GM19240 (cell line): ENCODE measurements around the gene SERTAD3.

Experiments used
- DNase-seq: peaks from one replicate; pipeline ENCODE4 v3.0.0; 2011; ENCODE audit warnings: low spot score; ENCODE audit not compliant: insufficient read length

The SERTAD3 gene

DNA sequence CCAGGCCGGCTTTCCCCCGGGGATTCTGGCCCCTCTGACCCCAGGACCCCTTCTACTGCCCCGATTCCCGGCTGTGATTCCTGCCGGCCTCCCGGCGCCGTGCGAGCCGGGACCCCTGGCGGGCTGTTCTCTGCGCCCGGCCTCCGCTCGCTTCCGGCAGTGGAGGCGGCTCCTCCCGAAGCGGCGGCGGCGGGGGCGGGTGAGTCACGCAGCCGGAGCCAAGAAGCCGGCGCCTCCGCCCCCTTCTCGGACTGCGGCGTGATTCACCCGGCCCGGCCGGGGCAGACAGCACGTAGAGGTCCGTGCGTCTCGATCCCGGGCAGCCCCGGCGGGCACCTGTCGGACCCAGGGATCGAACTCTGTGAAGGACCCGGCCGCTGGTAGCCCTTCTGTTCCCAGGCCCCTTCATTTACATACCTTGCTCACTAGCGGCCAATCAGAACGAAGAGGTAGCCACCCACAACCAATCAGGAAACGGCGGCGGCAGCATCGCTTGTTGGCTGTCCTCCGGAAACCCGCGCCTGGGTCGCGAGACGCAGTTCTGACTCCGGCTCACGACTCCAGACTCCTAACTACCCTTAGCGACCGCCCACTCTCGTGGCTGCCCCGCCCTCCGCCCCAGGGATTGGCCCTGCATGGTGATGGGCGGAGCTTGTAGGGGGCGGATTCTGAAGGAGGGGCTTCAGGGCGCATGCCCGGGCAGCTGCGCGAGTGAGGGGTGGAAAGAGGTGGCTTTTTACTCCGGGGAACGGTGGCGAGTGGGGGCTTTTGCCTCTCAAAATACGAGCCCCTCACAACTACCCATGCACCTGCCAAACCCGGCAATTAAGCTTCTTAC, 18.5 kb downstream of the SERTAD3 start, which contains the start of gene SERTAD1:
Gene SERTAD1, minus strand, starts transcription at position 543 of the 838 bp plus-strand sequence. CDS start 2,446 bp downstream, outside the sequence.
- peak; percentile 98 for DNase-seq

DNA sequence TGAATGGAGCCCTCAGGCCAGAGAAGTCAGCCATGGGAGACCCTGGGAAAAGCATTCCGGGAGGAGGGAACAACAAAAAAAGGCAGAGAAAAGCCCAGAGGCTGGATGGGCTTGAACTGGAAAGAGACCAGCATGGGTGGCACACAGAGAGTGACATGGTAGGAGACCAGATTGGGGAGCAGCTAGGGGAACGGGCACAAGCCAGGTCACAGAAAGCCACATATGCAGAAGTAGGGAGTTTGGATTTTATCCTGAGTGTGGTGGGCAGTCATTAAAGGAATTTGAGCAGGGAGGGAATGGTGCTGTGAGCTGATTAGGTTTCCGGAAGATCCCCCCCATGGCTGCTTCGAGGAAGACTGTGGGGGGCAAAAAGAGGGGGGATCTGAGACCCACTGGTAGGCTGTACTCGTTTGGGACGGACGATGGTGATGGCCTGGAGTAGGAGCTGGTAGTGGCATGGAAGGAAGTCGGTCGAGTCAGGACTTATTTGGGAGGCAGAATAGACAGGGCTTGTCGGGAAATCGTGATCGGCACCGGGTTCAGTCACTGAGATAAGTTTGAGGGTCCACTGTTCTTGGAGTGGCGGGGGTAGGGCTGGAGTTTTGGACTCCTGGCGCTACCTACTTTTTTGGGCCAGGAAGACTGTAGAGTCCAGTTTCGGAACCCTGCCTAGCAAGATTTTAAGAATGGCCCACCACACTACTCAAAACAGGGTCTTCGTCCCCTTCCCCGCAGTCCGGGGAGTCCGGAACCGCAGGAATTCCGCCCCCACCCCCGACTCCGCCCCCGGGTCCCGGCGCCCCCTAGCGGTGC, 19.3 kb downstream of the SERTAD3 start:
- DNase-seq = no peak

DNA sequence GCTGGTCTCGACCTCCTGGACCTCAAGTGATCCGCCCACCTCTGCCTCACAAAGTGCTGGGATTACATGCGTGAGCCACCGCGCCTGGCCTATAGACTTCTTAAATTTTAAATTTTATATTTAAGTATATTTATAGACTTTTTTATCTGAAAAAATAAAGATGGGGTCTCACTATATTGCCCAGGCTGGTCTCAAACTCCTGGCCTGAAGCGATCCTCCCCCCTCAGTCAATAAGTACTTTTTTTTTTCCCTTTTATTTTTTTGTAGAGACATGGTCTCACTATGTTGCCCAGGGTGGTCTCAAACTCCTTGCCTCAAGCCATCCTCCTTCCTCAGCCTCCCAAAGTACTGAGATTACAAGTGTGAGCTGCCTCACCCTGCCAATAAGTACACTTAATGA, 20.2 kb downstream of the SERTAD3 start:
- DNase-seq = no peak

DNA sequence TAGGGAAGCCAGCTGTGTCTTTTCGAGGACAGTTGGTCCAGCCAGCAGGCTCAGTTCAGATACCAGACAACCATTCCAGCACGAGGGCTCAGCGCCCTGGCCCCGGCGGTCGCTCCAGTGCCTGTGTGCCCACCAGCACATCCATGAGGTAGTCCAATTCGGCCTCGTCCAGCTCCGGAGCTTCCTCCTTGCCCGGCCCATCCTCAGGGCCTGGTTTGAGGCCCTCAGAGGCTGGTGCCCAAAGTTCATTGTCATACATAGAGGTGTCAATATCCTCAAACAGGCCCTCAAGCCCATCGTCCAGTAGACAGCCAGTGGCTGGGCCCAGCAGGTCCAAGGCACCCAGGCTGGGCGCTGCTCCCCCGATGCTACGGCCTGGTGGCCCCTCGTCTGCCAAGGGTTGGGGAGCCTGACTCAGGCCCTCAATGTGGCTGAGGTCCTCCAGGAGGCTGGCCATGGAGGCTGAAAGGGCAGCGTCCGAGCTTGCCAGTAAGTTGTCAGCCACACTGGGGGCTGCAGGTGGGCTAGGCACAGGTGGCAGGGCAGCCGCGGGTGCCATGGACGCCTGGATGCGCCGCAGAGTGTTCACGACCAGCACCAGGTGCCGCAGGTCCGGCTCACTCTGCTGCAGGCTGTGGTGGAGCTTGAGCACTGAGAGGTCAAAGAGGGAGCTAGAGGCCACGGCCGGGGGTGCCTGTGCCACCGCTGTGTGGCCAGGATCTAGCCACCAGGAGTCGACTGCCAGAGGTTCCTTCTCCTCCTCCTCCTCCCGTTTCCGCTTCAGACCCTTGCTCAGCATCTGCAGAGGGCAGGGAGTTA, 21.2 kb downstream of the SERTAD3 start:
- no peak for DNase-seq

DNA sequence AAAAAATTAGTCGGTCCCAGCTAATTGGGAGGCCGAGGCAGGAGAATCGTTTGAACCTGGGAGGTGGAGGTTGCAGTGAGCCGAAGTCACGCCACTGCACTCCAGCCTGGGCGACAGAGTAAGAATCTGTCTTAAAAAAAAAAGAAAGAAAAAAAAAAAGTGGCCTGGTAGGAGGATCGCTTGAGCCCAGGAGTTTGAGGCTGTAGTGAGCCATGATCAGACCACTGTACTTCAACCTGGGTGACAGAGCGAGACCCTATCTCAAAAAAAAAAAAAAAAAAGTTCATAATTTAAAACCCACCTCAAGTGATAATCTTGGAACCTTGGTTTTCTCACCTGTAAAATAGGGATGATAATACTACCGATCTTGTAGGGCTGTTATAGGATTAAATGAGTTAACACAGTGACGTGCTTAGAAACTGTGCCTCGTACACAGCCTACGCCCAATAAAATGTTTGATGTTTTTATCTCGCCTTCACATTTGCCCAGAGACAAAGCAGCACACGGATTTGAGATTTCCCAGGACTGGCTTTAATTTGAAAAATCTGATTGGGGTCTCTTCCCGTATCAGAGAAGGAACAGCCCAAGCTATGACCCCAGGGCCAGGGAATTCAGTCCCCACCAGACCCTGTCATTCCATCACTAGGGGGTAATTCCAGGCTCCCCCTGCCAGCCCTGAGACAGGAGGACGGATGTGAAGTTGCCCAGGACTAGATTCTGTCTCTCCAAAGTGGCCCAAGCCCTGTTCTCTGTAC, 22.0 kb downstream of the SERTAD3 start:
- no peak for DNase-seq

DNA sequence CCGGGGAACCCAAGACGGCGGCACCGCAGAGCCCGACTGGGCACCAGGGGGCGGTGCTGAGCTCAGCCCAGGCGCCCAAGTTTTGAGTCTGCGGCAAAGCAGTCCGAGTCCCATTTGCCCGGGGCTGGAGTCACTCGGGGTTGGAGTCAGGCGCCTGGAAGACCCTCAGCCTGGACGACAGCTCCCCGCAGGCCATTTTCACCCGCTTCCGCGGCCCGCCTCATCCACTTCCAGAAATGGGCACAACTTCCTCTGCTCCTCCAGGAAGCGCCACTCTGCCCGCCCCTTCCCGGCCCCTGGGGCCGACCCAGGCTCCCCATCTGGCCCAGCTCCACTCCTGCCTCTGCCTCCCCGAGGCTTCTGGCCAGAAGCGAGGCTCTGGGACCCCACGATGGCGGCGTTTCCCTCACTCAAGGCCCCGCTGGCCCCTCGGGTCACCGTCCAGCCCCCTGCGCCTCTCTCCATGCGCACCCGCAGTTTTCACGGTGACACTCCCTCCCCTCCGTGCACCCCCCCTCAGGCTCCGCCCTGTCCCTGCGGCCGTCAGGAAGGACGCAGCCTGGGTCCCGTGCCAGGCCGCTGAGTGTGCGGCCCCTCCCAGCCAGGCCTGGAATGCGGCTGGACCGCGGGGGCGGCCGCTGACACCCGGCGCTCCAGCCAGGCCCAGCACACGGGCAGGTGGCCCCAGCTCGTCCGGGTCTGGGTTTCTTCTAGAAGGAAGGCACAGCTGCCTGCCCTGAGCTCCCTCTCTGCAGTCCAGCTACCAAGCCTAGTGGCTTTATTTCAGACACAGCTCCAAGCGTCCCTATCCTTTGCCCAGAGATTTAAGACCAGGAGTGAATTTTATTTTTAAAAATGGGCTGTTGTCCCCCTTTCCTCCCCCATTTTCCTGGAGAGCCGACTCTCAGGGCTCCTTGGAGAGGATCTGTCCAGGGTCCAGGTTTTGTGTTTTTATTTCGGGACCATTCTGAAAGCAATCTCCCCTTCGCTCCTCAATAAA, 23.1 kb downstream of the SERTAD3 start:
- peak; percentile 69 for DNase-seq

DNA sequence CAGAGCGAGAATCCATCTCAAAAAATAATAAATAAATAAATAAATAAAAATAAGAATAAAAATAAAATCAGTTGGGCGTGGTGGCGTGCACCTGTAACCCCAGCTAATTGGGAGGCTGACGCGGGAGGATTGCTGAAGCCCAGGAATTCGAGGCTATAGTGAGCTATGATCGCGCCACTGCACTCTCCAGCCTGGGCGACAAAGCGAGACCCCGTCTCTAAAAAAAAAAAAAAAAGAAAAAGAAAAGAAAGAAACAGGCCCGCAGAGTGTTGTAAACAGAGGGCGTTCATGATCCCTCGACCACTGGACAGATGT, 23.7 kb downstream of the SERTAD3 start:
- DNase-seq = no peak

DNA sequence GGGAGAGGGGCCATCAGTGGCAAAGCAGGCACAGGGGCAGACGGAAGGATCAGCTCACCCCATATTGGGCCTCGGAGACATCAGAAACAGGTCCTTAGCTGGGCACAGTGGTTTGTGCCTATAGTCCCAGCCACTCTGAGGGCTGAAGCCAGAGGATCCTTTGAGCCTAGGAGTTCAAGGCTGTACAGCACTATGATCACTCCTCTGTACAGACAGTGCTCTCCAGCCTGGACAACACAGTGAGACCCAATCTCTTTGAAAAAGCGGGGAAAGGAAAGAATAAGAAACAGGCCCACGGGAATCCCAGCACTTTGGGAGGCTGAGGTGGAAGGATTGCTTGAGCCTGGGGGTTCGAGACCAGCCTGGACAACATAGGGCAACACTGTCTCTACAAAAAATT, 24.4 kb downstream of the SERTAD3 start:
- DNase-seq = no peak

DNA sequence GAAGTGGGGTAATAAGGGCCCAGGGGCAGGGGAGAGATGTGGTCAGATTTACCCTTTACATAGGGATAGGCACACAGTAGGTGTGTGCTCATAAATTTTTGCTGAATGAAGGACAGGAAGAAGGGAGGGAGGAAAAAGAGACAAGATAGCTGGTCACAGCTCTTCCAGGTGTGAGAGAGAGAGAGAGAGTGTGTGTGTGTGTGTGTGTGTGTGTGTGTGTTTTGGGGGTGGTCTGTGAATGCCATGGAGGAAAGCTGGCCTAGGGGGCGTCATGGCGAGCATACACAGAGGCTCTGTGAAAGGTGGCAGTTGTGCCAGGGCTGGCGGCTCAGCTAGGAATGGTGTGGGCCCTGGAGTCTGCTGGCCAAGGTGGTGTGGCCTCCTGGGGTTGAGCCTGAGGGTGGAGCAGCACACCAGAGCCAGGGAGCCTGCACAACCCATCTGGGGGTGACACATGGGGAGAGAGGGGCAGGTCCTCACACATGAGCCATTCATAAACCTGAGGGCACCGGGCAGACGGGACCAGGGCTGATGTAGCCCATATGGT, 25.0 kb downstream of the SERTAD3 start:
- no peak for DNase-seq

DNA sequence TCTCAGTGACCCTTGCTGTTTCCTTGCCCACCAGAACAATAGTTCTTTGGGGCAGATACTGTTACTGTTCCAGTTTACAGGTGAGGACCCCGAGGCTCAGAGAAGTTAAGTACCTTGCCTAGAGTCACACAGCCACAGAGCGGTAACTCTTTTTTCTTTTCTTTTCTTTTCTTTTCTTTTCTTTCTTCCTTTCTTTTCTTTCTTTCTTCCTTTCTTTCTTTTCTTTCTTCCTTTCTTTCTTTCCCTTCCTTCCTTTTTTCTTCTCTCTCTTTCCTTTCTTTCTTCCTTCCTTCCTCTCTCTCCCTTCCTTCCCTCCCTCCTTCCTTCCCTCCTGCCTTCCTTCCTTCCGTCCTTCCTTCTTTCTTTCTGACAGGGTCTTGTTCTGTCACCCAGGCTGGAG, 26.1 kb downstream of the SERTAD3 start:
- no peak for DNase-seq

DNA sequence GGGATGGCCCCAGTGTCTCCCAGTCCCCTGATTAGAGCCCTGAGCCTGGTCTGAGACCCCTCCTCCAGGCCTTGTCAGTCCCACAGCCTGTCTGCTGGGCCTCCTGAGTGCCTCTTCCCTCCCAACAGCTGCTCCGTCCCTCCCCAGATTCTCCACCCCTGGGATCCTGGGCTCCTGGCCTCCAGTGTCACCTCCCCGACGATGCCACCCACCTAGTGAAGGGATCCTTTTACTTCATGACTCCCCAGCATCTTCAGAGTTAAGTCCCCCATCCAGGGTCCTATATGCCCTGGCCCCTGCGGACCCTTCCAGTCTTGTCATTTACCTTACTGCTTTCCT, 26.5 kb downstream of the SERTAD3 start:
- no peak for DNase-seq

DNA sequence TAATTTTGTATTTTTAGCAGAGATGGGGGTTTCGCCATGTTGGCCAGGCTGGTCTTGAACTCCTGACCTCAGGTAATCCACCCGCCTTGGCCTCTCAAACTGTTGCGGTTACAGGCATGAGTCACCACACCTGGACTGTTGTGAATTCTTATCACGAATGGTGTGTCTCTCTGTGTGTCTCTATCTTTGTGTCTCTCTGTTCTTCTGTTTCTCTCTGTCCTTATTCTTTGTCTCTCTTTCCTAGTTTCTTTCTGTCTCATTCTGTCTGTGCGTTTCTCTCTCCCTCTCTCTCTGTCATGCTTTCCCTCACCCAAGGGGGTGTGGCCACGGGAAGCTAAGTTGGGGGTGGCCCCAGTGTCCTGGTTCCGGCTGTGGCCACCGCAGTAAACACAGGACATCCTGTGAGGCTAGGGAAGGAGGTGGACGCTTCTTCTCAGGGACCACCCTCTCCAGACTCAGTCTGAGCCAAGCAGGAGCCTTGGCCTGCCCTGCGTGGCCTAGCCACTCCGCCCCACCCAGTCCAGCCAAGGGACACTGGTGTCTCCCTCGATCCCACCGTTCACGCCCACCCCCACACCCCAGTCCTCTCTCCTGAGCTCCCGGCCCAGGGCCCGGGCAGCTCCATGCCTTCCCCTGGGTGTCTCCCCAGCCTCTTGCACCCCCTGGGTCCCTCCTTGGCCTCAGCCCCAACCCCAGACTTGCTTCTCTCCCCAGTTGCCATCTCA, 27.1 kb downstream of the SERTAD3 start:
- DNase-seq = no peak

DNA sequence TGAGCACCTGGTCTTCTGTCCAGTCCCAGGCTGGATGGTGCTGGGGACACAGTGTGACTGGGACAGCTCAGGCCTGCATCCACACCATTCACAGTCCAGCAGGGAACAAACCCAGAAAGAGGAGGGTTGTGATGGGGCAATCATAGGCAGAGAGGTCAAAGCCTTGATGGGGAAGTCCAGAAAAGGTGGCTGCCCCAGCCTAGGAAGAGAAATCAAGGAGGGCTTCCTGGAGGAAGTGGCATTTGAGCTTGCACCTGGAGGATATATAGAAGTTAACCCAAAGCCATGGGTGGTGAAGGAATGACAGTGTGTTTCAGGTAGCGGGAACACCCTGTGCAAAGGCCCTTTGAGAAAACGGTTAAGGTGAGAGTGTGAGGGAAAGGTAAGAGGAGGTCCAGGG, 28.4 kb downstream of the SERTAD3 start:
- no peak for DNase-seq

DNA sequence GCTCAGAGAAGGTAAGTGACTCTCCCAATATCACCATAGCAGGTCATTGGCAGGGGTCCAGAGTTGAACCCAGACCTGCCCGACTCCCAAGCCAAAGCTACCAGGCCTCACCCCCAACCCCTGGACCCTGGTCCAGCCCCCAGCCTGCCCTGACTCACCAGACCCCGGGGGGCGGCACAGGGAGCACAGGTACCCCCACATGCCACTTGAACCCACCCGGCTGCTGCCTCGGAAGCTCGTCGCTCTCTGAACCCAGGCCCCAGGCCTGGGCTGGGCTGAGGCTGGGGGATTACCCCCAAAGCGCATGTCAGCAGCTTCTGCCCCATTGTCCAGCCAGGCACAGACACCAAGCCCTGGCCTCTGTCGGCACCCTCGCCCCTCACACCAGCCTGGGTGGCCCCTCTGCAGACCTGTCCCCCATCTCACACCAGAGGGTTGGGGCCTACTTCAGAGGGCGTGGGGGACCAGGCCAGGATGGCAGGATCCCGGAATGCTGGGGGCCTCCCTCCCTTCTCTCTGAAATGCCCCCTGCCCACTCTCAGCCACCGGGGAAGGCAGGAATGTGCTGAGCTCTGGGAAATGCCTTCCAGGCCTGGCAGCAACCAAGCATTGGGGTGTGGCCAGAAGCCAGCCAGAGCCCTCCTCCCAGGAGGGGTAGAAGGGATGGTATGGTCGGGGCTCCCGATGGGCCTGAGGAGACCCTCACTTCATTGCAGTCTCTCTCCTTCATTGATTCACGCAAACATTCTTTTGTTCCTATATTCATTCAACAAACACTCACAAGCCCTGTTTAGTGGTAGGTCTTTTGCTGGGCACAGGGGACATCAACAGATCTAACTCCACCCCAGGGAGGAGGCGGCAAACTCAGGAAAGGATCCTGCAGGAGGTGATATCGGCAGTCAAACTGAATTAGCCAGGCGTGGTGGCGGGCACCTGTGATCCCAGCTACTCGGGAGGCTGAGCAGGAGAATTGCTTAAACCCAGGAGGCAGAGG, 29.3 kb downstream of the SERTAD3 start:
- DNase-seq = no peak

DNA sequence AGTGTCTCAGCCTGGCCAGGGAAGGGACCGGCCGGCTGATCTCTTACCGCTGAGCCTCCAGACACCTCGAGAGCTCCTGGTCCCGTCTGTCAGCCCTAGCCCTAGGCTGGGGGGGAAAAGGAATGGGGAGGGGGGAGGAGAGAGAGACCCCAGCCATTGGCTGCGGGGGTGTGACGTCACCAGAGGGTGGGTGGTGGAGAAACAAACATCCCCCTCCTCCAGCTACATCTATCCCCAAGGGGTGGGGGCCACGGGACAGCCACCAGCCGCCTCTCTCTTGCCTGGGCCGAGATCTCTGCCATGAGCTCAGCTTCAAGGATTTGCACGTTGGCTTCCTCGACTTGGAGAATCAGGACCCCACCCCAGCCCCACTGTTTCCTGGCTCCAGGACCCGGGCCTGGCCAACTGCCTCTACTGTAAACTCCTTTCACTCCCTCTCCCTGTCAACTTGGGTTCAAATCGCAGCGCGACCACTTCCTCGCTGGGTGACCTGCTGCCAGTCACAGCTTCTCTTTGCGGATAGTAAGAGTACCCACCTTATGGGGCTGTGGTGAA, 30.8 kb downstream of the SERTAD3 start, which contains the start of gene PRX:
Gene PRX, minus strand, starts transcription at position 88 of the 555 bp plus-strand sequence. CDS start 5,446 bp downstream, outside the sequence.
- DNase-seq = no peak

DNA sequence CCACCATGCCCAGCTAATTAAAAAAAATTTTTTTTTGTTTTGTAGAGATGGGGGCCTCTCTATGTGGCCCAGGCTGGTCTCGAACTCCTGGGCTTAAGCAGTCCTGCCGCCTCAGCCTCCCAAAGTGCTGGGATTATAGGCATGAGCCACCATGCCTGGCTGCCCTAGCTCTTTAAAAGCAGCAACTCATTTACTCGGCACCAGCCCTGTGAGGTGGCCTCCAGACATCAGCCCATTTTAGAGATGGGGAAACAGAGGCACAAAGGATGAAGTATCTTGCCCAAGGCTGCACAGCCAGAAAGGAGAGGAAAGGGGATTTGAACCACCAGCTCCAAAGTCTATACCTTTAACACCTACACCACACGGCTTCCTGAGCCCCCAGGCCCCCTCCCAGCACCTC, 31.3 kb downstream of the SERTAD3 start:
- DNase-seq = no peak

DNA sequence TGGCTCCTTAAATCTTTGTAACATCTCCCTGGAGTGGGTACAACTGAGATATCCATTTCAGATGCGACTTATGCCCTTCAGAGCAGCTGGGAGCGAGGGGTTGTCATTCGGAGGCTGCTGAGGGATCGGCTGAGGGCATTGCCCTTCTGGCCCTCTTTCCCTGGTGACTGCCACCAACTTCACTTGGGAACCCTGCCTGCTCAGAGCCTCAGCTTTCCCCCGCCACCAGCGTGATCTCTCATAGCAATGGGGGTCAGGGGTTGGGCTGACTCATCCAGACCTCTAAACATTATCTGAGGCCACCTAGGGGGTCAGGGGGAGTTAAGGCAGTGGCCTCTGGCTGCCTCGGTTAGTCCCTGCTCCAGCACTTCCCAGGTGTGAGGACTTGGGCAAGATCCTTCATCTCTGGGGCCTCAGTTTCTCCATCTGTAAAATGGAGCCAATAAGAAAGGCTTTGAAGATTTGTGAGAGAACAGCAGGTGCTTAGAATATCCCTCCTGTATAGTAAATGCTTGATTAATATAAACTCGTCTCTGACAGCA, 32.1 kb downstream of the SERTAD3 start:
- no peak for DNase-seq
